H9 (cell line): ENCODE measurements around the gene GABRD. TPM values are rescaled to one million over a fixed set of nuclear protein-coding genes. Genes with fewer than 3 reads are reported as not detected.

Experiments
- DNase-seq: peaks from one replicate; pipeline ENCODE4 v3.0.0-alpha.2; 2017
- H2AFZ ChIP-seq: one replicate; pipeline ENCODE4 v1.6.1; 2013; ENCODE audit warnings: mild to moderate bottlenecking, low read length, control low read depth, moderate library complexity
- H2AK5ac ChIP-seq: 2 replicates; pipeline ENCODE4 v1.6.1; 2013; ENCODE audit warnings: low read length, control low read depth, mixed read lengths; ENCODE audit not compliant: insufficient read length
- H2BK120ac ChIP-seq: one replicate; pipeline ENCODE4 v1.6.1; 2013; ENCODE audit warnings: low read depth, mild to moderate bottlenecking, low read length, control low read depth, inconsistent platforms; ENCODE audit not compliant: poor library complexity, severe bottlenecking
- H2BK12ac ChIP-seq: 2 replicates; pipeline ENCODE4 v1.6.1; 2013; ENCODE audit warnings: low read length, control low read depth, mixed read lengths, low read depth; ENCODE audit not compliant: insufficient read length
- H2BK15ac ChIP-seq: 2 replicates; pipeline ENCODE4 v1.6.1; 2013; ENCODE audit warnings: low read depth, low read length, control low read depth
- H2BK20ac ChIP-seq: one replicate; pipeline ENCODE4 v1.6.1; 2013; ENCODE audit warnings: low read depth, mild to moderate bottlenecking, low read length, control low read depth, inconsistent platforms; ENCODE audit not compliant: poor library complexity, severe bottlenecking
- H2BK5ac ChIP-seq: 2 replicates; pipeline ENCODE4 v1.6.1; 2013; ENCODE audit warnings: low read length, control low read depth, mixed read lengths; ENCODE audit not compliant: insufficient read length
- H3K14ac ChIP-seq: 2 replicates; pipeline ENCODE4 v1.6.1; 2013; ENCODE audit warnings: low read length, control low read depth; ENCODE audit not compliant: insufficient read depth
- H3K18ac ChIP-seq: 2 replicates; pipeline ENCODE4 v1.6.1; 2013; ENCODE audit warnings: low read depth, mild to moderate bottlenecking, mixed read lengths, low read length, control low read depth; ENCODE audit not compliant: insufficient read length
- H3K23ac ChIP-seq: 2 replicates; pipeline ENCODE4 v1.6.1; 2013; ENCODE audit warnings: low read length, control low read depth, mixed read lengths, low read depth; ENCODE audit not compliant: insufficient read length
- H3K23me2 ChIP-seq: 2 replicates; pipeline ENCODE4 v1.6.1; 2013; ENCODE audit warnings: low read depth, mild to moderate bottlenecking, mixed read lengths, low read length, control low read depth; ENCODE audit not compliant: insufficient read length, poor library complexity, severe bottlenecking
- H3K27ac ChIP-seq: 2 replicates; pipeline ENCODE4 v1.5.1; 2013; ENCODE audit warnings: low read length, control low read depth, mixed read lengths, low read depth; ENCODE audit not compliant: insufficient read length
- H3K27me3 ChIP-seq: 2 replicates; pipeline ENCODE4 v1.6.1; 2013; ENCODE audit warnings: low read length, control low read depth, inconsistent platforms; ENCODE audit not compliant: insufficient read depth
- H3K4ac ChIP-seq: 2 replicates; pipeline ENCODE4 v1.6.1; 2013; ENCODE audit warnings: low read depth, mild to moderate bottlenecking, control low read depth, inconsistent platforms, low read length, moderate library complexity
- H3K4me1 ChIP-seq: 2 replicates; pipeline ENCODE4 v1.6.1; 2013; ENCODE audit warnings: low read length, control low read depth, inconsistent platforms; ENCODE audit not compliant: insufficient read depth
- H3K4me2 ChIP-seq: 2 replicates; pipeline ENCODE4 v1.6.1; 2013; ENCODE audit warnings: low read length, control low read depth, mixed read lengths; ENCODE audit not compliant: insufficient read length, insufficient read depth
- H3K56ac ChIP-seq: 2 replicates; pipeline ENCODE4 v1.6.1; 2013; ENCODE audit warnings: low read depth, mild to moderate bottlenecking, mixed read lengths, low read length, control low read depth; ENCODE audit not compliant: insufficient read length
- H3K79me1 ChIP-seq: 2 replicates; pipeline ENCODE4 v1.6.1; 2013; ENCODE audit warnings: low read depth, mild to moderate bottlenecking, moderate library complexity, low read length, control low read depth, inconsistent platforms; ENCODE audit not compliant: insufficient read depth, poor library complexity, severe bottlenecking
- H3K79me2 ChIP-seq: 2 replicates; pipeline ENCODE4 v1.6.1; 2013; ENCODE audit warnings: low read length, control low read depth, inconsistent platforms; ENCODE audit not compliant: insufficient read depth
- H3K9ac ChIP-seq: 2 replicates; pipeline ENCODE4 v1.6.1; 2013; ENCODE audit warnings: low read length, control low read depth, mixed read lengths; ENCODE audit not compliant: insufficient read length; ENCODE audit errors: extremely low read depth
- H3K9me3 ChIP-seq: one replicate; pipeline ENCODE4 v1.6.1; 2013; ENCODE audit warnings: low read depth, low read length, inconsistent platforms; ENCODE audit not compliant: control insufficient read depth
- H3T11ph ChIP-seq: one replicate; pipeline ENCODE4 v1.6.1; 2013; ENCODE audit warnings: mild to moderate bottlenecking, low read length, control low read depth, inconsistent platforms
- H4K20me1 ChIP-seq: one replicate; pipeline ENCODE4 v1.6.1; 2013; ENCODE audit not compliant: control insufficient read depth, insufficient read length, insufficient read depth
- H4K5ac ChIP-seq: 2 replicates; pipeline ENCODE4 v1.6.1; 2013; ENCODE audit warnings: low read depth, mild to moderate bottlenecking, mixed read lengths, low read length, control low read depth; ENCODE audit not compliant: insufficient read length
- H4K8ac ChIP-seq: replicated peaks from 2 replicates; pipeline ENCODE4 v1.6.1; 2013; ENCODE audit warnings: low read length, control low read depth, mixed read lengths, low read depth; ENCODE audit not compliant: insufficient read length
- H4K91ac ChIP-seq: 2 replicates; pipeline ENCODE4 v1.6.1; 2013; ENCODE audit warnings: low read depth, mild to moderate bottlenecking, moderate library complexity, mixed read lengths, low read length, control low read depth; ENCODE audit not compliant: insufficient read length
- H3K27ac Mint-ChIP-seq, 3 experiments: 2 replicates in 2 of 3; 3 replicates in 1 of 3; pipeline ENCODE4 v1.8.0; 2020 to 2021; ENCODE audit warnings: mixed read lengths in 3 of 3, mild to moderate bottlenecking in 1 of 3, moderate library complexity in 1 of 3
- H3K27me3 Mint-ChIP-seq: 2 replicates; pipeline ENCODE4 v1.8.0; 2021; ENCODE audit warnings: low read depth, mild to moderate bottlenecking, moderate library complexity, mixed read lengths
- H3K36me3 Mint-ChIP-seq, 3 experiments: 2 replicates in 2 of 3; 3 replicates in 1 of 3; pipeline ENCODE4 v1.8.0; 2020 to 2021; ENCODE audit warnings: low read depth in 3 of 3, mixed read lengths in 3 of 3; ENCODE audit not compliant: insufficient read depth in 1 of 3
- H3K4me1 Mint-ChIP-seq, 2 experiments: 2 replicates each; pipeline ENCODE4 v1.8.0; 2020; ENCODE audit warnings: mixed read lengths in 2 of 2
- H3K4me3 Mint-ChIP-seq, 2 experiments: 2 replicates in 1 of 2; 3 replicates in 1 of 2; pipeline ENCODE4 v1.8.0; 2020 to 2021; ENCODE audit warnings: mild to moderate bottlenecking in 2 of 2, mixed read lengths in 2 of 2, moderate library complexity in 1 of 2
- H3K9me3 Mint-ChIP-seq, 2 experiments: 2 replicates in 1 of 2; 3 replicates in 1 of 2; pipeline ENCODE4 v1.8.0; 2020; ENCODE audit warnings: mild to moderate bottlenecking in 2 of 2, mixed read lengths in 2 of 2, moderate library complexity in 1 of 2
- WGBS: extraction: QIAGEN DNeasy Blood & Tissue Kit; methylation state at CpG from one replicate; pipeline ENCODE4 v1.1.7; 2013; ENCODE audit warnings: missing lambda C conversion rate, low lambda C conversion rate, mixed read lengths; ENCODE audit not compliant: insufficient read length; ENCODE audit errors: extremely low coverage; 5-methylcytosine and 5-hydroxymethylcytosine counted together
- total RNA-seq: library from RNA; stranded (reverse); gene quantifications from 2 replicates; pipeline ENCODE4 v1.2.1, GENCODE V29; 2021
- TF ChIP-seq, protein P1 (sequence below): fragments of 200-600 bp; sonication (generic); conservative IDR thresholded peaks from 3 replicates; pipeline ENCODE4 v1.8.0; 2021; ENCODE audit warnings: antibody characterized with exemption, mild to moderate bottlenecking

The GABRD gene
- total RNA-seq, 1 experiment from 2014 or later: 0.59 TPM

- Histone ChIP-seq H3K9me3 (no peaks in the 10 kb centered on the region), H2AFZ (no peak overlapping the region), H3K27me3 (no peaks in the 10 kb centered on the region), H3K4ac (no peak overlapping the region), H2BK120ac (no peak overlapping the region), H4K8ac (no peak overlapping the region), H3K56ac (no peak overlapping the region), H4K5ac (no peak overlapping the region), H3K79me2 (no peaks in the 10 kb centered on the region), H3K14ac (no peak overlapping the region), H3K4me2 (no peak overlapping the region), H3K79me1 (no peaks in the 10 kb centered on the region), H2AK5ac (no peak overlapping the region), H2BK5ac (no peak overlapping the region), H2BK12ac (no peak overlapping the region), H3K27ac (no peak overlapping the region), H2BK20ac (no peak overlapping the region), H3K9ac (no peak overlapping the region), H4K20me1 (no peaks in the 10 kb centered on the region), H3K23me2 (no peaks in the 10 kb centered on the region), H4K91ac (no peak overlapping the region), H2BK15ac (no peak overlapping the region), H3K4me1 (no peaks in the 10 kb centered on the region), H3K23ac (no peak overlapping the region), H3K18ac (no peak overlapping the region), H3T11ph (no peak overlapping the region)
- Mint-ChIP-seq H3K9me3 (no peaks in the 10 kb centered on the region), H3K27ac (no peak overlapping the region), H3K36me3 (no peaks in the 10 kb centered on the region), H3K4me1 (peaks cover 0 to 9% of the 10 kb centered on the region in 2 experiments; a peak in 2 of 4 replicates), H3K27me3 (no peaks in the 10 kb centered on the region), H3K4me3 (no peak overlapping the region)
- DNase-seq: no peak
- WGBS: no CpG with 5 or more reads among the region's 15 CpGs
- TF ChIP-seq, protein P1, sequence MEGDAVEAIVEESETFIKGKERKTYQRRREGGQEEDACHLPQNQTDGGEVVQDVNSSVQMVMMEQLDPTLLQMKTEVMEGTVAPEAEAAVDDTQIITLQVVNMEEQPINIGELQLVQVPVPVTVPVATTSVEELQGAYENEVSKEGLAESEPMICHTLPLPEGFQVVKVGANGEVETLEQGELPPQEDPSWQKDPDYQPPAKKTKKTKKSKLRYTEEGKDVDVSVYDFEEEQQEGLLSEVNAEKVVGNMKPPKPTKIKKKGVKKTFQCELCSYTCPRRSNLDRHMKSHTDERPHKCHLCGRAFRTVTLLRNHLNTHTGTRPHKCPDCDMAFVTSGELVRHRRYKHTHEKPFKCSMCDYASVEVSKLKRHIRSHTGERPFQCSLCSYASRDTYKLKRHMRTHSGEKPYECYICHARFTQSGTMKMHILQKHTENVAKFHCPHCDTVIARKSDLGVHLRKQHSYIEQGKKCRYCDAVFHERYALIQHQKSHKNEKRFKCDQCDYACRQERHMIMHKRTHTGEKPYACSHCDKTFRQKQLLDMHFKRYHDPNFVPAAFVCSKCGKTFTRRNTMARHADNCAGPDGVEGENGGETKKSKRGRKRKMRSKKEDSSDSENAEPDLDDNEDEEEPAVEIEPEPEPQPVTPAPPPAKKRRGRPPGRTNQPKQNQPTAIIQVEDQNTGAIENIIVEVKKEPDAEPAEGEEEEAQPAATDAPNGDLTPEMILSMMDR: no peak
These were observed 10.4 kb downstream of the GABRD start for GRCh38 chr1:2029561-2029960.
